HG02840 (cell line): ENCODE measurements around the gene ACOT7.

ENCODE experiments used
- ATAC-seq: cut with Tn5 transposase; IDR thresholded peaks from one replicate; pipeline ENCODE4 v1.9.1; 2021; ENCODE audit warnings: mild to moderate bottlenecking, moderate library complexity, moderate number of reproducible peaks; ENCODE audit not compliant: unreplicated experiment, low FRiP score

Gene ACOT7

DNA sequence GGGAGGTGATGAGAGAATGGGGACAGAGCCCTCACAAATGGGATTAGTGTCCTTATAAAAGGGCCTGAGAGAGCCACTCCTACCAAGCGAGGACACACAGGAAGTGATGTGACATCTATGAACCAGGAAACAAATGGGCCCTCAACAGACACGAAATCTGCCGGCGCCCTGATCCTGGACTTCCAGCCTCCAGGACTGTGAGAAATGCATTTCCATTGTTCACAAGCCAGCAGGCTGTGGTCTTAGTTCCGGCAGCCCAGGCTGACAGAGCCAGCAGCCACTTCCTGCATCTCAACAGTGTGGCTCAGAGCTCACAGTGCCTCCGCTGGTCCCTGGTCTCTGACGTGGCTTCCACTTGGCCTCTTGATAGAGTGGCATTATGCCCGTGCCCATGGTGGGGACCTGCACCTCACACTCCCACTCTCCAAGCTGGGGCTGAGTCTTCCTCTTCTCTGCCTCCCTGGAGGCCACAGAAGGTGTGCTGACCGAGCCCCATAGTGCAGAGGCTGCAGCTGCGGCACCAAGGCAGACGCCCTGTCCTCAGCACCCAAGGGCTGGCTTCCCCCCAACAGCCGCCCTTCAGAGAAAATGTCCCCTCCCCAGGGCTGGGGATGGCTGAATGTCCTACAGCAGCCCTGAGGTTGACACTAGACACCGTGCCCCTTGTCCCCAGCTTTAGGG, 44.9 kb downstream of the ACOT7 start:
- ATAC-seq = no peak

GRCh38 chr1:6347641-6348487, 45.7 kb downstream of the ACOT7 start:
- no peak for ATAC-seq

GRCh38 chr1:6345460-6345859, 48.1 kb downstream of the ACOT7 start:
- no peak for ATAC-seq

- no peak for ATAC-seq
Observed at GRCh38 chr1:6345009-6345408, 48.6 kb downstream of the ACOT7 start.

GRCh38 chr1:6343506-6344405, 49.8 kb downstream of the ACOT7 start:
- no peak for ATAC-seq

DNA sequence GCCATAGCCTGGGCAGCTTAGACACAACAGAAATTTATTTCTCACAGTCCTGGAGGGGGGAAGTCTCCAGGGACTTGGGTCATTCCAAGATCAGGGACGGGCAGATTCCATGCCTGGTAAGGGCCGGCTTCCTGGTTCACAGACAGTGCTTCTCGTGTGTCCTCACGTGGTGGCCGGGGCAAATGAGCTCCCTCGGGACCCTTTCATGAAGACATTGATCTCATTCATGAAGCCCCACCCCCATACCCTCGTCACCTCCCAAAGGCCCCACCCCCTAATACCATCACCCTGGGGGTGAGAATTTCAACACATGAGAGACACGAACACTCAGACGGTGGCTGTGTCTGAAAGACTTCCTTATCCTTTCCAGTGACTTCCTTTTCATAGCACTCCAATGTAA, 51.5 kb downstream of the ACOT7 start:
- ATAC-seq = no peak

- no peak for ATAC-seq
Observed at GRCh38 chr1:6338695-6339094, 54.9 kb downstream of the ACOT7 start.

- no peak for ATAC-seq
Observed at GRCh38 chr1:6336776-6337622, 56.6 kb downstream of the ACOT7 start.

DNA sequence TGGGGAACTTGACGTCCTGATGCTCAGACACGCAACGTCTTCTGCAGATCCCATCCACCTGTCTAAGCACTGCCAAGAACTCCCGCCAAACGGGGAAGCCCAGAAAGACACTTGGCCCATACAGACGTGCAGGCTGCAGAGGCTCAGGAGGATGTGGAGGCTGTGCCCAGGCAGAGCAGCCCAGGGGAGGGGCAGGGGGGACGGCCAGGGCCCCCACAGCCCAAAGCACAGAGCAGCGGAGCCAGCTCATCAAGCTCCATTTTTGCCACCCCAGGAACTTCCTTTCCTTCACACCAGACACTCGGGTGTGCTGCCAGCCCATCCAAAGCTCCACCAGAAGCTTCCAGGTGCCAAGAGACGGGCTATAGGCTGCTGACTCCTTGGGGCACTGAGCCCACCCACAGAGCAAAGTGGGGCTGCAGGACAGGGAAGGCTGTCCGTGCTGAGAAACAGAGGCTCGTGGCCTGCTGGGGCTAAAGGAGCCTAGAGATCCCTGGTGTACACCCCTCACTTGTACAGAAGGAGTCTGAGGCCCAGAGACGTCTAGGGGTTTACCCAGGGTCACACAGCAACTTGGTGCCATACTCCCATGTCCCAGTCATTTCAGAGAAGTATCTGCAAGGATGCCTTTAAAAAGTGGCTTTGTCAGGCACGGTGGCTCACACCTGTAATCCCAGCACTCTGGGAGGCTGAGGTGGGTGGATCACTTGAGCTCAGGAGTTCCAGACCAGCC, 59.1 kb downstream of the ACOT7 start:
- no peak for ATAC-seq

DNA sequence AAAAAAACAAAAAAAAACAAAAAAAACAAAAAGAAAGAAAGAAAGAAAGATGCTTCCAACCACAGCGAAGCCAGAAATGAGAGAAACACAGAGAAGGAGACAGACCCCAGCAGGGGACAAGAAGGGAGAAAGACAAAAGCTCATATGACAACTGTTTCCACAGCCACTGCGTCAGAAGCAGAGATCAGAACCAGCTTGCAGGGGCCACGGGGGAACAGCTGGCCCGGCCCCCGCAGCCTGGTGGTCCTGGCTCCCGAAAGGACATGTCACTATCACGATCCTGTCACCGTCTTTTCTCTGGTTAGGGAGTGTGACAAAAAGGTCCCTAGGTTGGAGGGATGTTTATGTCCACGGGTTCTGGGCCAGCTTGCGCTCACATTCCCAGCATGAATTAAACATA, 60.7 kb downstream of the ACOT7 start:
- ATAC-seq = no peak

DNA sequence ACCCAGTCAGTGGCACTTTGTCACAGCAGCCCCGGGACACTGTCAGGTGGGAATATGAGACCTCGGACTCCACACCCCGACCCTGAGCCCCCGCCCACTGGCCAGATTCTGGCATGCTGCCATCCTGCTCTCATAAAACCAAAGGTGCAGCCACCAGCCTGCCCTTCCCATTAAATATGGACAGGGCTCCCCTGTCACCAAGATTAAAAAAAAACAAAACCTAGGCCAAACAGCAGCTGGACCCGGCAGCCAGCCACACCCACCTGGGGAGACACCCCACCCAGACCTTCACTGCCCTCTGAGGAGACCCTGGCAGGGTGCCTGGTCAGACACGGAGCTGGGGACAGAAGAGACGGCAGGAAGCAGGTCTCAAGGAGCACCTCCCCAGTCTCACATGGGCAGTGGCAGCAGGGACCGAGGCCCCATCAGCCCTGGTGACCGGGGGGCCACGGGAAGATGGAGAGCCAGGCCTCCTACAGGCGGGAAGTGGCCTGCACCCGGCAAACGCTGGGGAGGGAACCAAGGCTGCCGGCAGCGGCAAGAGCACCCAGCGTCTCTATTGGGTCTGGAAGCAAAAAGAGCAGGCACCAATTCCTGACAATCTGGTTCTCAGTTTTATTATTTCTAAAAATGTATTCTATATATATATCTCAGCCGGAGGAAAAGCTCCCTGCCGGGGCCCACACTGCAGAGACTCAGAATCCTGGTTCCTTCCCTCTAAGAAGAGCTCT, 61.9 kb downstream of the ACOT7 start:
- ATAC-seq = no peak

DNA sequence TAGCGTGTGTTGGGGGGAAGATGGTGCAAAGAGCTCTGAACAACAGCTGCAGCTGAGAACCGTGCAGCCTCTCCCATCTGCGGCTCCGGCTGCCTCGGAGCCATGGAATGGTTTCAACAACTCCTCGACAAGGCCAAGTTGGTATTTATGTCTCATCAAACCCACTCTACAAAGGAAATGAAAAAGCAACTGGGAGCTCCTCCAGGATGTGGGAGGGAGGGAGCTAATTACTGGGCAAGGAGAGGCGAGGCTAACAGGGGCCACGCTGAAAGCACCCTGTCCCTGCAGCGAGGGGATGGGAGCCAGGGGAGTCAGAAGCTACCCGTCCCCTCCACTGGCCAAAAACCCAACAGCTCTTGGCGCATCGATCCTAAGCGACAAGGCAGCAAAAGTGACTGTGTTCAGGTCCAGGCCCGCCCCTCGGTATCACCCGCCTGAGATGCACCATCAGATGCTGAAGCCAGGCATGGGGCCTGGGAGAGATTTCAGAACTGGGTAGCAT, 63.1 kb downstream of the ACOT7 start:
- no peak for ATAC-seq

DNA sequence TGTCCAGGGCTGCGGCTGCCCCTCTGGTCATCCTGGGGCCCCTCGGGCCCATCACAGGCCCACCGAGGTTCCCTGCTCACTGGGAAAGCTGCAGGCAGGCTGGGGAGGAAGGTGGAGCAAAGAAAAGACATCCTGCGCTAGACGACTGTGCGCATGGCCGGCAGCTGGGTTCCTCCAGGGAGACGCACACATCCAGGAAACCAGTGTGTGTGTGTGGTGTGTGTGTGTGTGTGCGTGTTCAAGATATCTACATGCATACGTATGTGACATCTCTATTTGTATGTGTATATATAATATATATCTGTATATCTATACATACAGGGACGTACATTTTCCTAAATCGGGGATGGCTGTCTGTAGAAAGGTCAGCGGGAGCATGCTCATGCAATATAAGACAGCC, 63.7 kb downstream of the ACOT7 start:
- ATAC-seq = no peak

GRCh38 chr1:6329396-6329795, 64.2 kb downstream of the ACOT7 start:
- ATAC-seq = no peak

- no peak for ATAC-seq
Observed at GRCh38 chr1:6328696-6329095, 64.9 kb downstream of the ACOT7 start.

GRCh38 chr1:6328091-6328490, 65.5 kb downstream of the ACOT7 start:
- ATAC-seq = no peak

DNA sequence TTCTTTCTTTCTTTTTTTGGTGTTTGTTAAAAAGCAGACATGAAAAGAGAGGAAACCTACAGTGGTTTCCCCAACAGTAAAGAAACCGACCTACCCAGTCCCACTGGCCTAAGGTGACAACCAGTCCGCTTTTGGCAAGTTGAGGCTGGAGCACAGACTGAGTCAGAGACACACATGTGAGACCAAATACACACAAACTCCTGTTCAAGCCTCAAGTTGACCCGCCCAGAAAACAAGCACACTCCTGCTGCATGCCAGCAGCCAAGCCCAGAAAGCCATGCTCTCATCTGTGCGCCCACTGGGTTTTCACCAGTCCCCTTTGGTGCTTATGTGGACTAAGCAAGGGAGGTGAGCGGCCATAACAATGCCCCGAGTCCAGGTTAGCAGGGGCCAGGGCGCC, 68.1 kb downstream of the ACOT7 start:
- ATAC-seq = no peak

DNA sequence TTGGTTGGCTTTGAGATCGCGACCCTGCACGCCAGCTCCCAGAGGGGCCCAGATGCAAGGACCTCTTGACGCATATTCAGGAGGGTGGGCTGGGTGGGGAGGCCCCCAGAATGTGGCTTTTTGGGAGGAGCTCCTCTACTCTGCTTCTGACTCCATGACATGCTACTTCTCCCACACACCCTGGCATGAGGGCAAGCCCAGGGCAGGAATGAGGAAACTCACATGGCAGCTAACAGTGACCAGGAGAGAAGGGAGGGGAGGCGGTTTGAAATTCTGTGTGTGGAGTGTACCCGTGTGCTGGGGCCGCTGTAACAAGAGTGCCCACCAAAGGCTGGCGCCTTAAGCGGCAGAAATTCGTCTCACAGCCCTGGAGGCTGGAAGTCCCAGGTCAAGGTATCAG, 71.4 kb downstream of the ACOT7 start:
- ATAC-seq = no peak

DNA sequence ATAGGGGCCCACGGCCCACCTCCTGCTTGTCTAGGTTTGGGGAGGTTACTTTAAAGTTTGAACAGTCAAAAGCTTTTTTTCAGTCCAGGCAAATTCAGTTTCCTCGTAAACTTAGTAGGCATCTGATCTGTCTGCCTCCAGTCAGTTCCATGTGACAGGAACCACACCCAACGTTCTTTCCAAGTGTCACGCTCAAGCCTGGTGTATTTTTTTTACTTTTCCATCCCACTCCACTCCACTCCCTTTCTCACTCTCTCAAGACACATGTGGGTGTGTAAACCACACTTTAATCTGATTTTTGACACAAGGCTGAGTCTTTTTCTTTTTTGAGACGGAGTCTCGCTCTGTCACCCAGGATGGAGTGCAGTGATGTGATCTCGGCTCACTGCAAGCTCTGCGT, 72.4 kb downstream of the ACOT7 start:
- no peak for ATAC-seq
